Adrenal gland (tissue), 12 donors: ENCODE results near the gene MED1. TPM values are rescaled to one million over a fixed set of nuclear protein-coding genes. Genes with fewer than 3 reads are reported as not detected.

Experiments
- DNase-seq, 7 donors: peaks; one replicate each; pipeline ENCODE4 v3.0.0-alpha.2; 2019 to 2020
- H3K27ac ChIP-seq, 5 donors: fragments of 200-600 bp; sonication (generic) in 4 of 5; 1 replicate in 3 of 5; 2 replicates in 2 of 5; pipeline versions ENCODE4 v1.5.1 to v1.8.0; 2016 to 2020; ENCODE audit warnings: mild to moderate bottlenecking in 1 of 5
- H3K27me3 ChIP-seq: fragments of 200-600 bp; 2 replicates; pipeline ENCODE4 v1.8.0; 2021
- H3K36me3 ChIP-seq, 2 donors: fragments of 200-600 bp; replicated peaks in 1 of 2; 1 replicate in 1 of 2; 2 replicates in 1 of 2; pipeline versions ENCODE4 v1.5.1 to v1.8.0; 2018 to 2022
- H3K4me1 ChIP-seq, 2 donors: fragments of 200-600 bp; replicated peaks in 1 of 2; 1 replicate in 1 of 2; 2 replicates in 1 of 2; pipeline versions ENCODE4 v1.5.1 to v1.8.0; 2018 to 2021
- H3K4me3 ChIP-seq, 4 donors: fragments of 200-600 bp; sonication (generic) in 3 of 4; one replicate each; pipeline ENCODE4 v1.5.1; 2016 to 2018
- H3K9me3 ChIP-seq, 3 donors: fragments of 200-600 bp; sonication (generic) in 1 of 3; replicated peaks in 1 of 3; 1 replicate in 2 of 3; 2 replicates in 1 of 3; pipeline versions ENCODE4 v1.5.1 to v1.8.0; 2016 to 2021
- POLR2A ChIP-seq, 2 donors: fragments of 450-650 bp; IDR thresholded peaks; one replicate each; pipeline ENCODE4 v1.6.1; 2017; ENCODE audit warnings: antibody characterized with exemption in 2 of 2, mild to moderate bottlenecking in 2 of 2, moderate library complexity in 1 of 2
- WGBS, 4 donors: extraction: QIAGEN DNeasy Blood & Tissue Kit in 2 of 4; methylation state at CpG; one replicate each; pipeline versions ENCODE4 v1.1.5 to v1.1.7; 2013 to 2017; 5-methylcytosine and 5-hydroxymethylcytosine counted together
- intact Hi-C, 2 donors: fragments of 100-400 bp; cut with DNase I; formaldehyde crosslinking; loops; one replicate each; pipeline versions ENCODE4 v1.14.1 to v1.15.0; 2022 to 2023
- polyA plus RNA-seq, 3 donors: library from polyadenylated mRNA; stranded (reverse); fragments of 200-250 nt in 2 of 3; fragments of 350-450 nt in 1 of 3; fragmentation: Illumina TruSeq in 1 of 3; extraction: RNeasy Lipid Tissue Mini Kit (QIAGEN cat#74804) in 1 of 3; gene quantifications; one replicate each; pipeline ENCODE4 v1.2.3, GENCODE V29; 2013 to 2014
- total RNA-seq, 9 donors: library from RNA; depleted of rRNA in 4 of 9; stranded (reverse); fragments of >200 nt in 4 of 9; fragments of 120-200 nt in 1 of 9; fragmentation: NEBNext Ultra II Directional in 1 of 9; extraction: Animal tissue kit (Norgen Biotek cat#: 25700) in 1 of 9; gene quantifications; one replicate each; pipeline versions ENCODE4 v1.1.0 to v1.2.4, GENCODE V29; 2013 to 2023
- TF ChIP-seq, protein P1 (sequence below), 6 experiments: fragments of 450-650 bp in 4 of 6; fragments of 200-600 bp in 2 of 6; sonication (generic) in 1 of 6; IDR thresholded peaks; 1 replicate in 5 of 6; 2 replicates in 1 of 6; pipeline versions ENCODE4 v1.5.1 to v1.8.0; 2016 to 2021; ENCODE audit warnings: antibody characterized with exemption in 6 of 6, mild to moderate bottlenecking in 2 of 6, moderate library complexity in 1 of 6
- donor health status: healthy with polysubstance abuse.
- donor health status: Bipolar disorder and iron deficiency.
- donor health status: DM: yes; HTN: yes; CAD: no.
- donor health status: DM: no; HTN: no; CAD: no.
- donor health status: DM: no; HTN: no; CAD: no.
- donor health status: DM: yes; HTN: yes; CAD: no.

Gene MED1
- total and polyA plus RNA-seq, 12 donors = 3.5 to 29.4 (median 22.0) TPM

DNA sequence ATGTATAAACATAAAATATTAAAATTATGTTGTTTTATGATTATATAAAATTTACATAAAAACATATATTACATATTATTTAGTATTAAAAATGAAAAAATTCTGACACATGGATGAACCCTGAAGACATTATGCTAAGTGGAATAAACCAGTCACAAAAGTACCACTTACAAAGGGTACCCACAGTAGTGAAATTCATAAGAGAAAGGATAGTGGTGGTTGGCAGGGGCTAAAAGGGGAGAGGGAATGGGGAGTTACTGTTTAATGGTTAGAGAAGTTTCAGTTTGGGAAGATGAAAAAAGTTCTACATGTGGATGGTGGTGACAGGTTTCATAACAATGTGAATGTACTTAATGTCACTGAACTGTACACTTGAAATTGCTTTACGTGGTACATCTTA is 91.1 kb downstream of the MED1 start:
- H3K27ac ChIP-seq = peak overlapping the region in 1 of 5 donors; percentile 26
- H3K27me3 ChIP-seq = no peaks in the 10 kb centered on the region
- peaks cover 17 to 34% of the 10 kb centered on the region in 2 donors for H3K4me1 ChIP-seq
- no peak overlapping the region for H3K4me3 ChIP-seq
- intact Hi-C loops = no loop called here
- no peaks in the 10 kb centered on the region for H3K9me3 ChIP-seq
- no peaks in the 10 kb centered on the region for H3K36me3 ChIP-seq
- WGBS, 4 donors = 52 to 69% (median 57%) methylated on average over 1 of the region's 1 CpG
- TF ChIP-seq, protein P1, sequence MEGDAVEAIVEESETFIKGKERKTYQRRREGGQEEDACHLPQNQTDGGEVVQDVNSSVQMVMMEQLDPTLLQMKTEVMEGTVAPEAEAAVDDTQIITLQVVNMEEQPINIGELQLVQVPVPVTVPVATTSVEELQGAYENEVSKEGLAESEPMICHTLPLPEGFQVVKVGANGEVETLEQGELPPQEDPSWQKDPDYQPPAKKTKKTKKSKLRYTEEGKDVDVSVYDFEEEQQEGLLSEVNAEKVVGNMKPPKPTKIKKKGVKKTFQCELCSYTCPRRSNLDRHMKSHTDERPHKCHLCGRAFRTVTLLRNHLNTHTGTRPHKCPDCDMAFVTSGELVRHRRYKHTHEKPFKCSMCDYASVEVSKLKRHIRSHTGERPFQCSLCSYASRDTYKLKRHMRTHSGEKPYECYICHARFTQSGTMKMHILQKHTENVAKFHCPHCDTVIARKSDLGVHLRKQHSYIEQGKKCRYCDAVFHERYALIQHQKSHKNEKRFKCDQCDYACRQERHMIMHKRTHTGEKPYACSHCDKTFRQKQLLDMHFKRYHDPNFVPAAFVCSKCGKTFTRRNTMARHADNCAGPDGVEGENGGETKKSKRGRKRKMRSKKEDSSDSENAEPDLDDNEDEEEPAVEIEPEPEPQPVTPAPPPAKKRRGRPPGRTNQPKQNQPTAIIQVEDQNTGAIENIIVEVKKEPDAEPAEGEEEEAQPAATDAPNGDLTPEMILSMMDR (IDR thresholded peaks at IDR 0.05) = no peak
- TF ChIP-seq POLR2A (IDR thresholded peaks at IDR 0.05) = no peak
- DNase-seq = no peak

DNA sequence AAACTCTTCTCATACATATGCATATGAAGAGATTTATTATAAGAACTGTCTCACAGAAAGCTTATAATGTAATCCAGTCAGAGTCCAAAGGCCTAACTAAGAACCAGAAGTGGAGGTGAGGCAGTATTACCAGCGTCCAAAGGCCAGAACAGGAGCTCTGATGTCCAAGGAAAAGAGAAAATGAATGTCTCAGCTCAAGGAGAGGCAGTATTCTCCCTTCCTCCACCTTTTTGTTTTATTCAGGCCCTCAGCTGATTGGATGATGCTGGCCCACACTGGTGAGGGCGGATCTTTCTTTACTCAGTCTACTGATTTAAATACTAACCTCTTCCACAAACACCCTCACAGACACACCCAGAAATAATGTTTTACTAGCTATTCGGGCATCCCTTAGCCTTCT is 93.1 kb downstream of the MED1 start:
- no peak for DNase-seq
- no peaks in the 10 kb centered on the region for H3K27me3 ChIP-seq
- no peak overlapping the region for H3K27ac ChIP-seq
- no peak overlapping the region for H3K4me3 ChIP-seq
- no peaks in the 10 kb centered on the region for H3K36me3 ChIP-seq
- peaks cover 5 to 21% of the 10 kb centered on the region in 2 donors for H3K4me1 ChIP-seq
- H3K9me3 ChIP-seq = no peaks in the 10 kb centered on the region
- TF ChIP-seq, protein P1 (IDR thresholded peaks at IDR 0.05) = no peak
- TF ChIP-seq POLR2A (IDR thresholded peaks at IDR 0.05) = no peak
- intact Hi-C loops = no loop called here
- WGBS, 4 donors = 74 to 97% (median 79%) methylated on average over 3 of the region's 3 CpGs

DNA sequence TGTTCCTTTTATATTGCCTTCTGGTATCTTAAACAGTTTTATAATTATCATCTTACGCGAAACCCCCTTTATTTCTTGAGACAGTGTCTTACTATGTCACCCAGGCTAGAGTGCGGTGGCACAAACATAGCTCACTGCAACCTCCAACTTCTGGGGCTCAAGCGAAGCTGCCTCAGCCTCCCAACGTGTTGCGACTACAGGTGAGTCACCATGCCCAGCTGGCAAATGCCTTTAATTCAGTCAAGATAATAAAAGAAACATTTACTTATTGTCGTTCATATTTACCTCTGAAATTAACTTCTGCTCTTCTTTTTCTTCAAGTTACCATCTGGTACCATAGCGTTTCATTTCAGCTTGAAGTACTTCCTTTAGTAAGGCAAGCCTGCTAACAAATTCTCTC is 93.6 kb downstream of the MED1 start:
- Histone ChIP-seq H3K4me1 (peaks cover 5 to 24% of the 10 kb centered on the region in 2 donors), H3K36me3 (no peaks in the 10 kb centered on the region), H3K4me3 (no peak overlapping the region), H3K27me3 (no peaks in the 10 kb centered on the region), H3K27ac (no peak overlapping the region), H3K9me3 (no peaks in the 10 kb centered on the region)
- intact Hi-C loops = no loop called here
- peak in 2 of 7 donors; percentile 33 to 51 for DNase-seq
- WGBS, 4 donors = 69 to 78% (median 75%) methylated on average over 8 of the region's 8 CpGs
- TF ChIP-seq POLR2A (IDR thresholded peaks at IDR 0.05) = no peak
- TF ChIP-seq, protein P1 (IDR thresholded peaks at IDR 0.05) = no peak

Other genes with a start within 250 kb of the MED1 start
- gene STAC2, start 225.3 kb downstream of the MED1 start, total RNA-seq = 1 to 10 TPM in 1 of 9 donors, under 1 TPM in 3, not detected in 5; 0.22 to 1.1 (median 0.60) TPM
- 1 to 10 TPM in 1 of 3 donors, under 1 TPM in 2; 0.48 to 1.0 (median 0.48) TPM for gene STAC2, start 225.3 kb downstream of the MED1 start, polyA plus RNA-seq
- 10 to 100 TPM; 11.5 to 41.5 (median 21.6) TPM for gene FBXL20, start 49.6 kb downstream of the MED1 start, total RNA-seq
- gene FBXL20, start 49.6 kb downstream of the MED1 start, polyA plus RNA-seq = 1 to 10 TPM; 3.7 to 9.1 (median 6.2) TPM
- 100 to 1,000 TPM in 1 of 9 donors, 10 to 100 TPM in 8; 23.4 to 206 (median 44.5) TPM for gene CDK12, start 10.2 kb upstream of the MED1 start, total RNA-seq
- gene CDK12, start 10.2 kb upstream of the MED1 start, polyA plus RNA-seq = 10 to 100 TPM in 2 of 3 donors, 1 to 10 TPM in 1; 7.2 to 37.7 (median 17.6) TPM
- gene NEUROD2, start 156.7 kb upstream of the MED1 start, total RNA-seq = not detected
- under 1 TPM in 1 of 3 donors, not detected in 2; 0.08 TPM for gene NEUROD2, start 156.7 kb upstream of the MED1 start, polyA plus RNA-seq
- gene PPP1R1B, start 175.7 kb upstream of the MED1 start, total RNA-seq = 10 to 100 TPM in 3 of 9 donors, 1 to 10 TPM in 3, under 1 TPM in 2, not detected in 1; 0.32 to 39.7 (median 3.4) TPM
- gene PPP1R1B, start 175.7 kb upstream of the MED1 start, polyA plus RNA-seq = 10 to 100 TPM; 37.5 to 58.0 (median 46.9) TPM
- 100 to 1,000 TPM in 3 of 9 donors, 10 to 100 TPM in 6; 38.6 to 129 (median 85.1) TPM for gene STARD3, start 185.9 kb upstream of the MED1 start, total RNA-seq
- 100 to 1,000 TPM; 101 to 220 (median 102) TPM for gene STARD3, start 185.9 kb upstream of the MED1 start, polyA plus RNA-seq
- gene TCAP, start 214.1 kb upstream of the MED1 start, total RNA-seq = 10 to 100 TPM in 1 of 9 donors, 1 to 10 TPM in 5, under 1 TPM in 2, not detected in 1; 0.78 to 13.6 (median 1.6) TPM
- gene TCAP, start 214.1 kb upstream of the MED1 start, polyA plus RNA-seq = 10 to 100 TPM in 1 of 3 donors, 1 to 10 TPM in 1, under 1 TPM in 1; 0.92 to 13.4 (median 2.9) TPM
- gene PNMT, start 217.2 kb upstream of the MED1 start, total RNA-seq = 100 to 1,000 TPM in 3 of 9 donors, 10 to 100 TPM in 1, 1 to 10 TPM in 3, under 1 TPM in 1, not detected in 1; 0.47 to 366 (median 8.4) TPM
- gene PNMT, start 217.2 kb upstream of the MED1 start, polyA plus RNA-seq = 100 to 1,000 TPM; 185 to 593 (median 477) TPM
- gene PGAP3, start 236.8 kb upstream of the MED1 start, total RNA-seq = 10 to 100 TPM; 15.1 to 35.1 (median 22.4) TPM
- gene PGAP3, start 236.8 kb upstream of the MED1 start, polyA plus RNA-seq = 10 to 100 TPM in 2 of 3 donors, 1 to 10 TPM in 1; 7.6 to 24.2 (median 23.0) TPM
- gene ERBB2, start 248.8 kb upstream of the MED1 start, total RNA-seq = 10 to 100 TPM in 6 of 9 donors, 1 to 10 TPM in 3; 7.4 to 16.9 (median 12.1) TPM
- gene ERBB2, start 248.8 kb upstream of the MED1 start, polyA plus RNA-seq = 10 to 100 TPM in 1 of 3 donors, 1 to 10 TPM in 2; 4.8 to 12.3 (median 8.3) TPM